GM18511 (cell line): ENCODE measurements around the gene TBL1X.
A peak's percentile ranks its signal among the peaks of the same experiment; 100 is the strongest.

Experiments
- ATAC-seq: cut with Tn5 transposase; IDR thresholded peaks from one replicate; pipeline ENCODE4 v1.9.1; 2021; ENCODE audit warnings: mild to moderate bottlenecking, moderate library complexity; ENCODE audit not compliant: unreplicated experiment

The TBL1X gene

GRCh38 chrX:9693307-9694001, 228.6 kb downstream of the TBL1X start:
- no peak for ATAC-seq

DNA sequence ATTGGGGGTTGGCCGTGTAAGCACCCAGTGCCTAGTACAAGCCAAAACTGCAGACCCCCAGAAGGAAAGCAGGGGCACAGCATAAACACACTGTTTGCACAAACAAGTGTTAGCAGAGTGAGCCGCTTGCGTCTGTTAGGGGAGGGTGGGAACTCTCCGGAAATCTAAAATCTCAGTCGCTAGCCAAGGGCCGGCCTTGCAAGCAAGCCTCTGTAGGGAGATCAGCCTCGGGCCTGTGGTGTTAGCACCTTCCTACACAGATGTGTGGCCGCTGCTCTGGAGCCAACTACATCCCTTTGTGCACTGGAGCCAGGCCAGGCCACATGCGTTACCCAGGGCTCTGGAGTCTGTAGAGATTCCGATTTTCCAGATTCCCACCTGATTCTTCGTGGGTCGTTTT, 233.7 kb downstream of the TBL1X start:
- ATAC-seq, result no peak

DNA sequence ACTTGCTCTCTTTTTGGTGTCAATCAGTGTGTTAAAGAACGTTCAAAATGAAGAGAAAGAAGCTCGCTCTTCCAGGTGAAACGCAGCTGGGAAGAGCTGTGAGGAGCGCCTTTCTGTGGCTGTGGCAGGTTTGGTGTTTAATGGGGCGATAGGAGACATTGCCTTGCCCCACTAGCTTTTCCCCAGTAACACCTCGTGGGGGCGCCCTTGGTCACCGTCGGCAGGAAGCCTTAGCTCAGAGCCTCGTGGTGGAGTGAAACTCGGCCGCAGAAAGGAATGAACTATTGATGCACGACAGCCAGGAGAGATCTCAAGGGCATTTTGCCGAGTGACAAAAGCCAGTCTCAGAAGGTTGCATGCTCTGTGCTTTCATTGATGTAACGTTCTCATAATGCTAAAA, 235.7 kb downstream of the TBL1X start:
- ATAC-seq, result no peak

DNA sequence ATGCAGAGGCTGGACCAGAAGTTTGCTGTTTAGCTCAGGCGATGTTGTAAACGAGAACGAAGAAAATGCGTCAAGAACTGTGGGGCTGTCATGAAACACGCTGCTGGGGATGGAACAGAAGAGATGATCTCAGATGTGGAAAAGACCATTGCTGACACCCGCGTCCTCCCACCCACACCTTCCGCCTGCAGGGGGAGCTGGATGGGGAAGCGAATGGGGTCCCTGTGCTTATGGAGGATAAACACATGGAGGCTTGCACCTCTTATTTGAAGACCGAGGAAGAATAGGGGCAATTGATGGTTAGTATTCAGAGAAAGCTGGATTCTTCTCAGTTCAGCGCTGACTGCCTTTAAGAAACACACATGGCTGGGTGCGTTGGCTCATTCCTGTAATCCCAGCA, 236.9 kb downstream of the TBL1X start:
- ATAC-seq, result no peak

DNA sequence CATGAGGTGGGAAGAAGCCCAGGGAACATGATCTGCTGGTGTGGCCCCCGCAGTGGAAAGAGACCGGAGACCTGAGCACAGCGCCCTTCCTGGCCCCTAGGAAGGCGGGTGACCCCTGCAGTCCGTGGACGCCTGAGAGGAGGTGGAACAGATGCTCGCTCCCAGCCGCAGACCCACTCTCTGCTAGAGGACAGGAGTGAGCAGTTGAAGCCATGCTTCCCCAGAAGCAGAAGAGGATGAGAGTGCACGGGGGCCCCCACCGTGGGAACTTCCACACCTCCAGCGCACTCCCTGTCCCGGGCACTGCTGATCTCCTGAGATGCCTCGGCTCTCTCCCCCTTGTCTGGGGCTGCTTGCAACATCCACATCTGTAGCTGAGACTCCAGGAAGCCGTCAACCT, 238.5 kb downstream of the TBL1X start:
- no peak for ATAC-seq

GRCh38 chrX:9704876-9705465, 240.1 kb downstream of the TBL1X start:
- no peak for ATAC-seq

GRCh38 chrX:9706421-9706820, 241.6 kb downstream of the TBL1X start:
- no peak for ATAC-seq

DNA sequence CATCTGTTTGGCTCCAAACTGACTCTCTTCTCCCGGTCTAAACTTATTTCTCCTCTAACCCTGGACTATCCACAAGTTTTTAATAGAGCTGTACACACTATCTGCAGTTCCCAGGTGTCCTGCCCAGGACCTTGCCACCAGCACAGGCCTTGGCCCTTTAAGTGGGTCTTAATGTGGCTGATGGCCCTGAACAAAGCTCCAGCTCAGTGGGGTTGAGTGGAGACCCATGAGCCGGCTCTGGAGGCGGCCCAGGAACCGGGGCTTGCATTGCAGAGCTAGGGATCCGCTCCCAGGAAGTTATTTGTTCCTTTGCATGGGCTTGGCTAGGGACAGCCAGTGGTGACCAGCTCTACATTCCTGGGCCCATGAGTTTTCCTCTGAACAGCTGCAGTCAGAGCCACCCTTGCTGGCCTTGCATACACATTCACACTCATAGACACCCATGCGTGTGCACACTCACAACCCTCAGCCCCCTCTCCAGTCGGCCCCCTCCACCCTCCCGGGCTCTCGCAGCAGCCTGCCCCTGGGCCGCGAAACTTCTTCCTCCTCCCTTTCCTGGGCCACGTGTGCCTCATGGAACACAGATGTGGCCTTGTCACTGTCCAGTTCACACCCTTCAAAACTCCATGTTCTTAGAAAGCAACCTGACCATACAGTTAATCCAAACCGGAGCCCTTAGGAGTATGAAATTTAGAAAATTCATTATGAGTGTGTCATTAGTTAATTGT, 242.6 kb downstream of the TBL1X start:
- ATAC-seq, result no peak

- ATAC-seq, result no peak
Observed at GRCh38 chrX:9708086-9708485, 243.2 kb downstream of the TBL1X start.

GRCh38 chrX:9708923-9709553, 244.2 kb downstream of the TBL1X start:
- peak; percentile 84 for ATAC-seq

DNA sequence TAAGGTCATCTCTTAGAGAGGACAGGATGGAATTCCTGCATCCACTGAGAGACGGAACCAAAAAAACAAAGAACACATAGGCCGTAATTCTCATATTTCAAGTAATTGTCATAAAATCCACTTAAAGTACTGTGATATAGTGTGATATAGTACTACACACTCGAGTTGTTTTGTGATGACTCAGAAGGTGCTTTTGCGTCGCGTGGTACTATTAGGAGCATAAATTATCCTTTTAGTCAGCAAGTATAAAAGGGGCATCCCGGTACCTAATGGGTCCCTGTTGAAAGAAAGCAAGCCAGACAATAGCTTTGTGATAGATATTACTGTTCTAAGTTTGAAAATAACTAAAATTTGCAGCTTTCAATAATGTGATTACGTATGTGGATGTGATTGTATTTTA, 245.5 kb downstream of the TBL1X start:
- peak; percentile 54 for ATAC-seq

- ATAC-seq, result no peak
Observed at GRCh38 chrX:9717376-9717775, 252.5 kb downstream of the TBL1X start.

DNA sequence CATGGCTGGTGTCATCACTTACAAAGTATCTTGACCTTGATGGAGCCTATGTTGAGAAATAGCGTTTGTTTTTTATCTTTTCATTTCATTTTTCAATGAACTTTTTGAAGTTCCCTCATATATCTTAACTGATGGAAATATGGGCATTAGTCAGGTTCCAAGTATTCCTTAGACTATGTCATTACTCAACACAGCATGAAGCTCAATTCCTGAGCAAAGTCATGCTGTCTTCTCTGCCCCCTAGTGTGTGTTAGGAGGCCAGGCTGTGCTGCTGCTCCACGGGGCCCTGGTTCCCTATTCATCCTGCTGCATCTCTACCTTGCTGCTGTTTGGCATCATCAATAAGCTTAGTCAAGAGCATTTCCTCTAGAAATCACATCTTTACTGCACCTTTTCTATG, 259.9 kb downstream of the TBL1X start:
- no peak for ATAC-seq

DNA sequence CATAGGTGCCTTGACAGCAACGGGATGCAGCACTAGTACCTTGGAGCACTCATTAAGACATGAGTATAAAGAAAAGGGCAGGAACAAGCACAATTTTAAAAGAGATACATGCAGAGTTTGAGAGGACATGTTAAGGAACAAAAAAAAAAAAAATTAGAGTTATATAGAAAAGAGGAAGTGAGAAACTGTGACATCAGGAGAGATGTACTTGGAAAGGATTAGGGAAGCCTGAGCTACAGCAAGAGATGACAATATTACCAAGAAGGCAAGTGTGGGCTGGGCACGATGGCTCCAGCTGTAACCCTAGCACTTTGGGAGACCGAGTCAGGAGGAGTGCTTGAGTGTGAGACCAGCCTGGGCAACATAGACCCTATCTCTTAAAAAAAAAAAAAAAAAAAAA, 263.4 kb downstream of the TBL1X start:
- no peak for ATAC-seq

DNA sequence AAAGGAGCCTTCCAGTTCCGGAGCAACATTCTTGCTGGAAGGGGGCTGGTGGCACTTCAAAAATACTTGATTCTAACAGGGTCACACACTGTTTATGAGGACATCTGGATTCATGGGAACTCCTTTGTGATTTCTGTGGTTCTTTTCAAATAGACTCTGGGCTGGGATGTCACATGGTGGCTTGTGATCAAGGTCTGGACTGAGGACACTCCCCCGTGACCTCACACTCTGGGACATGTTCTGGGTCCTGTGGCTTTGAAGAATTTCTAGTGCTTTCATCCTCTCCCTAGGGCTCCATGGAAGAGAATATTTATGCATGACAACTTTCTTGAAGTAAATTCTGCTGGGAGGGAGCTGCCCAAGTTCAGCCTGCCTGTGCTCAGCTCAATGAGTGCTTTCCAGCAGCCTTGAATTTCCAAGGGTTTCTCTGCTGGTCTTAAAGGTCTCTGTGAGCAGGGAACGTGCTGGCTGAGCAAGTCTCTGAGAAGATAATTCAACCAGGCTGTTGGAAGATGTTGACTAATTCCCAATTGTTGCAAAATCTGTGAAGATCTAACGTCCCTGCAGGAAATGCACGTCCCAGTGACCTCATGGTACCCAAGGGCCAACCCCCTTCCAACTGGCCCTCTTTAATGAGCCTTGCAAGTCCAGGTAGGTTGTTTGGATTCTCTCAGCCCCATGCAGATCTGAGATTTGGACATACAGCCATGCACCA, 264.5 kb downstream of the TBL1X start:
- no peak for ATAC-seq

DNA sequence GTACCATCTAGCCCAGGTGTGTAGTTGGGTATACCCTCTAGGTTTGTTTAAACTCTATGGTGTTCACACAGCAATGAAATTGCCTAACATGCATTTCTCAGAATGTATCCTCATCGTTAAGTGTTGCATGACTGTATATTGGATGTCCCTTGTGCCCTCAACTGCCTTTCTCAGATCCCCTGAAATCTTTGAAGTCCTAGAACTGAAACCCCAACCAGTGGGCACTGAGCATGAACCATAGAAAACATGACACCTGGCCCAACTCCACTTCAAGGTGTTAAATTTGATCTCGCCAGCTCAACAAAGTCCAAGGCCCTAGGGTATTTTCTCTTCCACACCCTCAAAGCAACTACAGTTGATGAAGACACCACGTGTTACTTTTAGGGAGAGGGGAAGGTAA, 265.2 kb downstream of the TBL1X start:
- no peak for ATAC-seq

DNA sequence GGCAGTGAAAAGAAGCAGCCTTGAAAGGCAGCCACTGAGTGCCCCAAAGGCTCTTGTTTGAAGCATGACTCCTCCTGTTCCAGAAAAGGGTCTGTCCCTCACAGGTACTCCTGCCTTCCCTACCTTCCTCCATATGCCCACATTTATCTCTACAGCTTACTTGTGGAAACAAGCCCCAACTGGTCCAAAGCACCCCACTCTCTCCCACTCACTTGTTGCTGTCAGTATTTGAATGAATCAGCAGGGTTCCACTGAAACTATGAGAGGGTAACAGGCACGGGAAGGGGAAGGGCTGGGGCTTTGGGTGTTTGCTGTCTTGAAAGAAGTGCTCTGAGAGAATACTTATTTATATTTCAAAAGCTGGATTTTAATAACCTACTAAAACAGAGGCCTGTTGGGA, 265.9 kb downstream of the TBL1X start:
- peak; percentile 39 for ATAC-seq

DNA sequence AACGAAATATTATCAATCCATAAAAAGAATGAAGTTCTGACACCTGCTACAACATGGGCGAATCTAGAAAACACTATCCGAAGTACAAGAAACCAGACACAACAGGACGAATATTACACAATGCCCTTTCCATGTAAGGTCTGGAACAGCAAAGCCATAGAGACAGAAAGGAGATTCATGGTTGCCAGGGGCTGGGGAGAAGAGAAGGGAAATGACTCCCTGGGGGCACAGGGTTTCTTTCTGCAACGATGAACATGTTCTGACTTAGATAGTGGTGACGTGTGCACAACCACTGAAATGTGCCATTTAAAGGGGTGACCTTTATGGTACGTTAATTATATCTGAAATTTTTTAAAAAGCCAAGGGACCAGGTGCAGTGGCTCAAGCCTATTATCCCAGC, 272.5 kb downstream of the TBL1X start:
- ATAC-seq, result no peak

- no peak for ATAC-seq
Observed at GRCh38 chrX:9738151-9738550, 273.3 kb downstream of the TBL1X start.

DNA sequence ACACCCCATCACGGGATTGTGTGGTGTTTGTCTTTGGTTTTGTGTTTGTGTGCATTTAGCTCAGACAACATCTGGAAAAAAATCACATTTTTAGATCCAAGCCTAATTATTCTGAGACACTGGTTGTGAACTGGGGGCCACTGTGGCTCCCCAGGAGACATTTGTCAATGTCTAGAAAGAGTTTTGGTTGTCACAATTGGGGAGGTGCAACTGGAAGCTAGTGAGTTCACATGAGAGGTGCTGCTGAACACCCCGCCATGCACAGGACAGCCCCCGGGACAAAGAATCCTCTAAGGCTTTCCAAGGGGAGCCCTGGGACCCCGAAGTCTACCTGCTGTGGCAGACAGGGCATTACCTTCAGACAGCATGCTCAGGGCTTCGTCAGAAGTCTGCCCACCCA, 274.3 kb downstream of the TBL1X start:
- ATAC-seq, result no peak

- ATAC-seq, result no peak
Observed at GRCh38 chrX:9745417-9746115, 280.7 kb downstream of the TBL1X start.
